Measurements from ENCODE around the gene EGR2.
A peak's percentile ranks its signal among the peaks of the same experiment; 100 is the strongest.

The EGR2 gene

GRCh38 chr10:62816331-62817120 is at the start of gene EGR2:
EGR2 (minus strand) TSS chr10:62816366; CDS start chr10:62816029, 337 bp downstream.
- DNase-seq = peak; percentile 54

- no peak for DNase-seq
These were observed 46.3 kb upstream of the EGR2 start for GRCh38 chr10:62862447-62862846.

GRCh38 chr10:62861507-62861906 is 45.3 kb upstream of the EGR2 start:
- no peak for DNase-seq

GRCh38 chr10:62860946-62861345 is 44.8 kb upstream of the EGR2 start:
- DNase-seq = no peak

- no peak for DNase-seq
These were observed 42.2 kb upstream of the EGR2 start for GRCh38 chr10:62858364-62858763.

GRCh38 chr10:62856021-62856420 is 39.9 kb upstream of the EGR2 start:
- DNase-seq = no peak

- no peak for DNase-seq
These were observed 37.5 kb upstream of the EGR2 start for GRCh38 chr10:62853710-62854109.

- no peak for DNase-seq
These were observed 37.0 kb upstream of the EGR2 start for GRCh38 chr10:62852961-62853702.

- DNase-seq = no peak
These were observed 35.3 kb upstream of the EGR2 start for GRCh38 chr10:62851442-62851841.

GRCh38 chr10:62850646-62851045 is 34.5 kb upstream of the EGR2 start:
- DNase-seq = no peak

GRCh38 chr10:62847433-62847832 is 31.3 kb upstream of the EGR2 start:
- no peak for DNase-seq

- no peak for DNase-seq
These were observed 28.3 kb upstream of the EGR2 start for GRCh38 chr10:62844280-62845011.

GRCh38 chr10:62843600-62843999 is 27.4 kb upstream of the EGR2 start:
- DNase-seq = no peak

- DNase-seq = no peak
These were observed 26.8 kb upstream of the EGR2 start for GRCh38 chr10:62842983-62843382.

GRCh38 chr10:62839590-62839989 is 23.4 kb upstream of the EGR2 start:
- no peak for DNase-seq

GRCh38 chr10:62831346-62831745 is 15.2 kb upstream of the EGR2 start:
- DNase-seq = no peak

GRCh38 chr10:62830679-62831078 is 14.5 kb upstream of the EGR2 start:
- no peak for DNase-seq

GRCh38 chr10:62829622-62830021 is 13.5 kb upstream of the EGR2 start:
- DNase-seq = no peak

- no peak for DNase-seq
These were observed 10.1 kb upstream of the EGR2 start for GRCh38 chr10:62826273-62826672.

GRCh38 chr10:62820586-62820985 is 4.4 kb upstream of the EGR2 start:
- DNase-seq = no peak

GRCh38 chr10:62819141-62819920 is 3.2 kb upstream of the EGR2 start:
- no peak for DNase-seq

GRCh38 chr10:62818426-62819011 is 2.4 kb upstream of the EGR2 start:
- DNase-seq = no peak

Measured in NCI-H2081 treated with DMSO at 0.1 percent for 48 hours (cell line).